ENCODE results near the gene SLC5A10.
"Not testable (repeated sequence)": the region's sequence is repeated elsewhere in the genome, so short reads cannot be mapped to it uniquely, and the experiment has no call there.

SLC5A10 gene

GRCh38 chr17:19047510-19047909 is 95.5 kb downstream of the SLC5A10 start:
- not testable (repeated sequence) for DNase-seq

- not testable (repeated sequence) for DNase-seq
These were observed 96.9 kb downstream of the SLC5A10 start for GRCh38 chr17:19048826-19049225.

GRCh38 chr17:19055447-19055846 is 103.5 kb downstream of the SLC5A10 start:
- DNase-seq, result not testable (repeated sequence)

GRCh38 chr17:19062009-19062717 is 110.2 kb downstream of the SLC5A10 start:
- not testable (repeated sequence) for DNase-seq

- DNase-seq, result not testable (repeated sequence)
These were observed 110.9 kb downstream of the SLC5A10 start for GRCh38 chr17:19062718-19063325.

- not testable (repeated sequence) for DNase-seq
These were observed 111.5 kb downstream of the SLC5A10 start for GRCh38 chr17:19063326-19063956.

GRCh38 chr17:19064378-19064777 is 112.4 kb downstream of the SLC5A10 start:
- not testable (repeated sequence) for DNase-seq

GRCh38 chr17:19070318-19071168 is 118.6 kb downstream of the SLC5A10 start:
- DNase-seq, result not testable (repeated sequence)
